K562 (cell line): Measurements from ENCODE around the gene TBX1. TPM values are rescaled to one million over a fixed set of nuclear protein-coding genes. Genes with fewer than 3 reads are reported as not detected.

ENCODE experiments used
- E2F1 ChIP-seq: sonication (generic); formaldehyde crosslinking; IDR thresholded peaks from 2 replicates; pipeline ENCODE4 v1.8.1; 2023; ENCODE audit warnings: mild to moderate bottlenecking, missing genetic modification reagents, moderate library complexity
- MAZ ChIP-seq, 2 experiments: fragments of 450-650 bp in 1 of 2; sonication (generic) in 1 of 2; formaldehyde crosslinking; IDR thresholded peaks in 1 of 2; conservative IDR thresholded peaks in 1 of 2; 2 replicates each; pipeline versions ENCODE4 v1.4.0 to v1.5.0; 2020; ENCODE audit warnings: mild to moderate bottlenecking in 1 of 2, missing genetic modification reagents in 1 of 2
- NR1H2 ChIP-seq: sonication (generic); formaldehyde crosslinking; IDR thresholded peaks from 2 replicates; pipeline ENCODE4 v1.4.0; 2020; ENCODE audit warnings: mild to moderate bottlenecking, missing genetic modification reagents
- NR4A1 ChIP-seq, 2 experiments: fragments of 250-450 bp in 1 of 2; fragments of 450-650 bp in 1 of 2; sonication (Bioruptor Pico) in 1 of 2; IDR thresholded peaks; 2 replicates each; pipeline versions ENCODE4 v1.4.0 to v1.6.1; 2016 to 2020; ENCODE audit warnings: mild to moderate bottlenecking in 2 of 2, missing compliant biosample characterization in 1 of 2, missing genetic modification characterization in 1 of 2, moderate library complexity in 1 of 2
- PTTG1 ChIP-seq: fragments of 450-650 bp; IDR thresholded peaks from 2 replicates; pipeline ENCODE4 v1.6.1; 2016; ENCODE audit warnings: low read depth, mild to moderate bottlenecking, missing genetic modification characterization, missing compliant biosample characterization
- SMAD4 ChIP-seq: fragments of 250-450 bp; sonication (Bioruptor Pico); conservative IDR thresholded peaks from 2 replicates; pipeline ENCODE4 v1.8.0; 2021; ENCODE audit warnings: inconsistent platforms, mild to moderate bottlenecking, moderate library complexity
- SNRNP70 ChIP-seq: fragments of 200-400 bp; formaldehyde crosslinking; optimal IDR thresholded peaks from 2 replicates; pipeline ENCODE3; 2017; ENCODE audit warnings: low read depth, low read length
- TBL1XR1 ChIP-seq, 2 experiments: IDR thresholded peaks; 2 replicates each; pipeline ENCODE4 v1.6.1; 2012; ENCODE audit warnings: improper control_type of control experiment in 2 of 2, low read length in 2 of 2, mild to moderate bottlenecking in 1 of 2
- ZBTB34 ChIP-seq: fragments of 250-450 bp; sonication (Bioruptor Pico); IDR thresholded peaks from 2 replicates; pipeline ENCODE4 v1.8.0; 2021; ENCODE audit warnings: mild to moderate bottlenecking, moderate library complexity
- ZNF134 ChIP-seq: fragments of 250-450 bp; sonication (Bioruptor Pico); conservative IDR thresholded peaks from 2 replicates; pipeline ENCODE4 v1.4.0; 2020
- ZNF146 ChIP-seq: IDR thresholded peaks from one replicate; pipeline ENCODE4 v1.6.1; 2018; ENCODE audit warnings: missing compliant biosample characterization; ENCODE audit not compliant: unreplicated experiment
- ZNF354B ChIP-seq: fragments of 250-450 bp; sonication (Bioruptor Pico); IDR thresholded peaks from 2 replicates; pipeline ENCODE4 v1.4.0; 2020
- ZNF830 ChIP-seq: fragments of 250-450 bp; sonication (Bioruptor Pico); IDR thresholded peaks from 2 replicates; pipeline ENCODE4 v1.5.0; 2021; ENCODE audit warnings: mild to moderate bottlenecking
- polyA plus RNA-seq, 8 experiments: library from polyadenylated mRNA; depleted of rRNA in 4 of 8; stranded (reverse) in 5 of 8; unstranded in 3 of 8; fragments of >200 nt; fragmentation: Nextera tagmentation in 2 of 8; fragmentation: Illumina TruSeq in 1 of 8; extraction: Ambion mirVana in 2 of 8; extraction: Trizol in 1 of 8; gene quantifications; 2 replicates each; pipeline versions ENCODE4 v1.2.1 to v1.2.3, GENCODE V29; 2011 to 2014; ENCODE audit warnings: inconsistent platforms in 1 of 8, missing spikeins in 1 of 8
- total RNA-seq, 7 experiments: library from RNA; depleted of rRNA in 6 of 7; stranded (reverse); fragments of >200 nt in 6 of 7; fragmentation: Illumina TruSeq in 2 of 7; extraction: Trizol in 2 of 7; gene quantifications; 2 replicates each; pipeline versions ENCODE4 v1.2.1 to v1.2.3, GENCODE V29; 2011 to 2021; ENCODE audit warnings: low replicate concordance in 1 of 7
- TF ChIP-seq, protein P1 (sequence below), 3 experiments: IDR thresholded peaks in 2 of 3; conservative IDR thresholded peaks in 1 of 3; 2 replicates each; pipeline ENCODE4 v1.5.1; 2011 to 2012; ENCODE audit warnings: low read length in 3 of 3, mild to moderate bottlenecking in 3 of 3, control low read depth in 2 of 3, improper control_type of control experiment in 1 of 3, inconsistent platforms in 1 of 3, low read depth in 1 of 3, mixed read lengths in 1 of 3, moderate library complexity in 1 of 3; ENCODE audit not compliant: insufficient read depth in 2 of 3
- TF ChIP-seq, protein P2 (sequence below), 2 experiments: IDR thresholded peaks; 2 replicates each; pipeline ENCODE4 v1.6.1; 2012; ENCODE audit warnings: improper control_type of control experiment in 2 of 2, low read depth in 2 of 2, low read length in 2 of 2, borderline replicate concordance in 1 of 2

TBX1 gene
- total and polyA plus RNA-seq, 9 of the 15 experiments (the other 6 are each of a cell fraction or from before 2014, with no cell fraction given), result 0.07 to 35.0 (median 3.9) TPM

GRCh38 chr22:19772673-19773469 is 12.3 kb downstream of the TBX1 start (continued):
- TF ChIP-seq ZNF354B, result no peak
- no peak; a peak in 1 of 4 replicates for TF ChIP-seq MAZ (CRISPR knock-in tag; conservative IDR thresholded peaks at IDR 0.05 in 1 of 2, IDR thresholded peaks at IDR 0.05 in 1 of 2)
- peak in 1 of 2 experiments; percentile 64; a peak in 2 of 4 replicates for TF ChIP-seq TBL1XR1 (IDR thresholded peaks at IDR 0.05; ENCODE audit: low read length in 2 of 2)
- TF ChIP-seq SMAD4, result peak; percentile 56
- no peak for TF ChIP-seq NR1H2 (CRISPR knock-in tag)
- TF ChIP-seq ZNF830 (CRISPR knock-in tag), result no peak
- TF ChIP-seq, protein P1, sequence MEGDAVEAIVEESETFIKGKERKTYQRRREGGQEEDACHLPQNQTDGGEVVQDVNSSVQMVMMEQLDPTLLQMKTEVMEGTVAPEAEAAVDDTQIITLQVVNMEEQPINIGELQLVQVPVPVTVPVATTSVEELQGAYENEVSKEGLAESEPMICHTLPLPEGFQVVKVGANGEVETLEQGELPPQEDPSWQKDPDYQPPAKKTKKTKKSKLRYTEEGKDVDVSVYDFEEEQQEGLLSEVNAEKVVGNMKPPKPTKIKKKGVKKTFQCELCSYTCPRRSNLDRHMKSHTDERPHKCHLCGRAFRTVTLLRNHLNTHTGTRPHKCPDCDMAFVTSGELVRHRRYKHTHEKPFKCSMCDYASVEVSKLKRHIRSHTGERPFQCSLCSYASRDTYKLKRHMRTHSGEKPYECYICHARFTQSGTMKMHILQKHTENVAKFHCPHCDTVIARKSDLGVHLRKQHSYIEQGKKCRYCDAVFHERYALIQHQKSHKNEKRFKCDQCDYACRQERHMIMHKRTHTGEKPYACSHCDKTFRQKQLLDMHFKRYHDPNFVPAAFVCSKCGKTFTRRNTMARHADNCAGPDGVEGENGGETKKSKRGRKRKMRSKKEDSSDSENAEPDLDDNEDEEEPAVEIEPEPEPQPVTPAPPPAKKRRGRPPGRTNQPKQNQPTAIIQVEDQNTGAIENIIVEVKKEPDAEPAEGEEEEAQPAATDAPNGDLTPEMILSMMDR (IDR thresholded peaks at IDR 0.05 in 2 of 3, conservative IDR thresholded peaks at IDR 0.05 in 1 of 3; ENCODE audit: insufficient read depth in 2 of 3, low read depth in 1 of 3, low read length in 3 of 3), result peak in 2 of 3 experiments; percentile 34 to 37; a peak in 2 of 6 replicates
- no peak for TF ChIP-seq SNRNP70
- no peak; the same call in 1 of the 2 replicates for TF ChIP-seq NR4A1 (CRISPR knock-in tag; IDR thresholded peaks at IDR 0.05)
- peak; percentile 94 for TF ChIP-seq NR4A1 (tag; IDR thresholded peaks at IDR 0.05)
- peak; percentile 39; the same call in 1 of the 2 replicates for TF ChIP-seq ZBTB34 (CRISPR knock-in tag)
- TF ChIP-seq, protein P2, sequence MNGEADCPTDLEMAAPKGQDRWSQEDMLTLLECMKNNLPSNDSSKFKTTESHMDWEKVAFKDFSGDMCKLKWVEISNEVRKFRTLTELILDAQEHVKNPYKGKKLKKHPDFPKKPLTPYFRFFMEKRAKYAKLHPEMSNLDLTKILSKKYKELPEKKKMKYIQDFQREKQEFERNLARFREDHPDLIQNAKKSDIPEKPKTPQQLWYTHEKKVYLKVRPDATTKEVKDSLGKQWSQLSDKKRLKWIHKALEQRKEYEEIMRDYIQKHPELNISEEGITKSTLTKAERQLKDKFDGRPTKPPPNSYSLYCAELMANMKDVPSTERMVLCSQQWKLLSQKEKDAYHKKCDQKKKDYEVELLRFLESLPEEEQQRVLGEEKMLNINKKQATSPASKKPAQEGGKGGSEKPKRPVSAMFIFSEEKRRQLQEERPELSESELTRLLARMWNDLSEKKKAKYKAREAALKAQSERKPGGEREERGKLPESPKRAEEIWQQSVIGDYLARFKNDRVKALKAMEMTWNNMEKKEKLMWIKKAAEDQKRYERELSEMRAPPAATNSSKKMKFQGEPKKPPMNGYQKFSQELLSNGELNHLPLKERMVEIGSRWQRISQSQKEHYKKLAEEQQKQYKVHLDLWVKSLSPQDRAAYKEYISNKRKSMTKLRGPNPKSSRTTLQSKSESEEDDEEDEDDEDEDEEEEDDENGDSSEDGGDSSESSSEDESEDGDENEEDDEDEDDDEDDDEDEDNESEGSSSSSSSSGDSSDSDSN (IDR thresholded peaks at IDR 0.05; ENCODE audit: borderline replicate concordance in 1 of 2, low read depth in 2 of 2, low read length in 2 of 2), result peak in 1 of 2 experiments; percentile 64; a peak in 2 of 4 replicates
- TF ChIP-seq PTTG1 (tag), result no peak
- no peak for TF ChIP-seq ZNF146 (CRISPR knock-in tag)
- 0 out of 2 replicates have a peak, but pooled peaks have one; percentile 21 for TF ChIP-seq E2F1 (CRISPR knock-in tag)
- TF ChIP-seq ZNF134 (CRISPR knock-in tag), result no peak
